GM21576 (cell line): ENCODE measurements around the gene PRM2.

Experiments
- ATAC-seq: cut with Tn5 transposase; IDR thresholded peaks from one replicate; pipeline ENCODE4 v1.9.1; 2021; ENCODE audit warnings: mild to moderate bottlenecking, moderate library complexity; ENCODE audit not compliant: unreplicated experiment

PRM2 gene

GRCh38 chr16:11276143-11276895, at the start of gene PRM2:
Gene PRM2 (minus strand): TSS chr16:11276480. CDS start chr16:11276370, 110 bp downstream.
- ATAC-seq: no peak

- ATAC-seq: no peak
Observed at GRCh38 chr16:11325404-11326083, 49.3 kb upstream of the PRM2 start.

- ATAC-seq: no peak
Observed at GRCh38 chr16:11323551-11324336, 47.5 kb upstream of the PRM2 start.

GRCh38 chr16:11322823-11323222, 46.5 kb upstream of the PRM2 start:
- no peak for ATAC-seq

- ATAC-seq: no peak
Observed at GRCh38 chr16:11321662-11322061, 45.4 kb upstream of the PRM2 start.

- ATAC-seq: no peak
Observed at GRCh38 chr16:11320170-11320569, 43.9 kb upstream of the PRM2 start.

- ATAC-seq: no peak
Observed at GRCh38 chr16:11319529-11320146, 43.4 kb upstream of the PRM2 start.

- no peak for ATAC-seq
Observed at GRCh38 chr16:11318817-11319216, 42.5 kb upstream of the PRM2 start.

GRCh38 chr16:11316331-11317015, 40.2 kb upstream of the PRM2 start:
- ATAC-seq: no peak

GRCh38 chr16:11315510-11315909, 39.2 kb upstream of the PRM2 start:
- no peak for ATAC-seq

GRCh38 chr16:11314309-11314894, 38.1 kb upstream of the PRM2 start:
- no peak for ATAC-seq

- ATAC-seq: no peak
Observed at GRCh38 chr16:11313493-11314308, 37.4 kb upstream of the PRM2 start.

GRCh38 chr16:11312718-11313492, 36.6 kb upstream of the PRM2 start:
- ATAC-seq: no peak

GRCh38 chr16:11310997-11311561, 34.8 kb upstream of the PRM2 start:
- ATAC-seq: peak; percentile 41

GRCh38 chr16:11310634-11310977, 34.3 kb upstream of the PRM2 start:
- ATAC-seq: no peak

GRCh38 chr16:11309895-11310633, 33.8 kb upstream of the PRM2 start:
- peak; percentile 31 for ATAC-seq

- no peak for ATAC-seq
Observed at GRCh38 chr16:11308493-11309283, 32.4 kb upstream of the PRM2 start.
